Measurements from ENCODE around the gene CCNK.

The CCNK gene

DNA sequence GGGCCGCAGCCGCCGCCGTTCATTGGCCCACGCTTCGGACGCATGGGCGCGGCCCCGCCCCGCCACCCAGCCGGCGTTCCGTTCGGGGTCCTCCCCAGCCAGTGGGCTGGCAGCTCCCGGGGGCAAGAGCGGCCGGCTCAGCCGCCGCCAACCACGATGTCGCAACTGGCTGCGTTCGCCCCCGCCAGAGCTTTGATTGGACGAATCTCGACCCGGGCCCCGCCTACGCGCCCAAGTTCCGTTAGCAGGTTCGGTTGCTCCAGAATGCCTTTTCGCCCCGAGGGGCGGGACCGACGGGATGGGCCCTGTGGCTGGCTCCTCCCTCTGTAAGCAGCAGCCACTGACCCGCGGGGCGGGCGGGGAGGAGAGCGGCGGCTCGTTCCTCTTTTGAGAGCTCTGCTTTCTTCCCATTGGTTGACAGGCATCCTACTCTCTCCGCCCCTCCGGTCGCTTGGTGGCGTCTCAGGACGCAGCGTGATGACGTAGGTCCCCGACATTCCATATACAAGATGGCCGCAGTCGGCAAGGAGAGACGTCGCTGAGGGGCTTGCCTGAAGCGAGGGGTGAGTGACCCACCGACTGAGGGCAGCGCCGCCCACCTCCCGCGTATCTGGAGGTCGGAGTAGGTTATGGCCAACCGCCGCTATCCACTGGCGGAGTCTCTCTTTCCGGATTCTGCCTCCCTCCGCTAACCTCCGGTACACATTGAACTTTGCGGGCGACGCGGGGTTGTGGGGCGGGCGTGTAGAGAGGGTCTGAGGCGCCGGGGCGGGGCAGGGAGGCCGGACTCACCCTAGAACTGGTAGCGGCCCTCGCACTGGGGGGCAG, at the start of gene CCNK:
TSS of gene CCNK (plus strand) at position 493 of the 828 bp plus-strand sequence. CDS start 11,269 bp downstream, outside the sequence.
- peak; percentile 99 for DNase-seq

DNA sequence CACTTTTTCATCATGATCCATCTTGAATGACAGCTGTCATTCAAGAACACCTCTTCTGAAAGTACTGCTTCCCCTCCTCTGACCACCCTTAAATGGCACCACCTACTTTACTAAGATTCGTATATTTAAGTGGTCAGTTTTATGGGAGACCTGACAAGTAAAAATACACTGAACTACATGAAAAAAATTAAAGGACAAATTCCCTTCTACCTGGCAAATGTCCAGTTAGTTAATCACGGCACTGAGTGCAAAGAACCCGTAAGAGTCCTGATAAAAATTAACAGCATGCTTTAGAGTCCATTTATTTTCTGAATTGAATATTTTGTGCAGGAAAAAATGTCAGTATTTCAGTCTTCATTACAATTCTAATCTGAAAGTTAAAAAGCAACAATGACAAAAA, 49.2 kb upstream of the CCNK start:
- no peak for DNase-seq

DNA sequence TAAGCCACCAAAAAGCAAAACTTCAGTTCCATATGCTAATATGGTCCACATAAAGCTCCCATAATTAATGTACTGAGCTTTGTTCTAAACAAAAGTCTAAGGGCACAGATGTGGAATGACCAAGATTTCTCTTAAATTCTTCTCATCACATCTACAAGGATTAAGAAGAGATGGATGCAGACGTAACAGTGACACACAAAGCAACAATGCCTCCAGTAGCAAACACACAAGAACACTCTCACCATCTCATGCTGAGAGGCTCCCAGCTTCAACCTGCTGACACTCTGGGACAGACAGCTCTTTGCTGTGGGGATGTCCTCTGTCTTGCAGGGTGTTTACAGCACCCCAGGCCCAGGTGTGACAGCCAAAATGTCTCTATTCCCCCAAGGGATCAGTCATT, 48.7 kb upstream of the CCNK start:
- DNase-seq, result no peak

DNA sequence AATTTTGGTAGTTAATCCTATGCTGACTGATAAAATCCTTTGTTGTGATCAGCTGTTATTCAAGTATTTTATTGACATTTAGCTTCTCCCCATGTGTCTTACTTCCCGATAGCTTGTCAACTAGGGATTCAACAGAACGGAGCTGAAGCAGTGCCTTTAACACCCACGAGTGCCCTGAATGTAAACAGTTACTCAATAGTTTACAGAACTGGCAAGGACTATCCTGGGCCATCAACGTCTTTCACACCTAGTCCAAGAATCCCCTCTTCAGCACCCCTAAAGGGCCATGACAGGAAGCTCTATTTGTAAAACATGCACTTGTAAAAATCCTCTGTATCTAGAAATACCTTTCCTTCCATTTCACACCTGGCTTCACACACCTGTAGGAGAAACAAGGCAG, 45.9 kb upstream of the CCNK start:
- DNase-seq, result no peak

DNA sequence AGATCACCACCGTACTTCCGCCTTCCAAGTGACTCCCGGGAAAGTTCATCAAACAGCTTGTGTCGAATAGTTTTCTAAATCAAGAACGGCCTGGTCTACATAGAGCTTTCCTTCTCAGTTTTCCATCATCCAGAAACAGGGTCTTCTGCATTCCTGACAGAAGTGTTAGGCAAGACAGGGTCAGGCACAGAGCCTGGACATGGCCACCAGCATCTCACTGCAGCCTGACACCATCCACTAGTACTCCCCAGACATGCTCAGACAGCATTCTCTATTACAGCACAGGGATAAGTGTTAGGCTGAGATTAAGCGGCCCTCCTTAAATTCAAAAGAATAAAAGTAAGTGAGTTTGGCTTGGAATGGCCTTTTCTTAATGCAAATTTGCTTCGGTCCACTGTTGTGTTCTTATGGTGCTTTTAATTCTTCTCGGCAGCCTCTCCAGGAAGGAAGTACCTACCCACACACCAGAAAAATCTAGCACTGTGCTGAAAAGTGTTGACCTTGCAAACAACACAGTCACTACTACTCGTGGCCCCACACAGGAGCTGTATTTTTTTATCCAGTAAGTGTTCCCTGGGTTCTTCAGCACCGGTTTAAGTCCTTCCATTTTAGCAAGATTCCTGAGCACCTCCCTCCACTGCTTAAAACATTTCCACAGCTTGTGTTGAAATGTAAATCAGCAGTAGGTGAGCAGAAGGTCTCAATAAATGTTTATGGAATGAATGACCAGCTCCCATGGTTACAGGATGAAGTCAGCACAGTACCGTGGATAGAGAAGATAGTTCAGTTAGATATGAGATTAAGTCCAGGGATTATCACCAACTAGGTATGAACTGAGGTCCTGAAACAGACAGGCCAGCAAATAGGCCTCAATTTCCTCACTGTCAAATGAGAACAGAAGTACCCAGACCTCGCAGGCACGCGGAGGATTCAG, 44.7 kb upstream of the CCNK start:
- DNase-seq, result no peak

DNA sequence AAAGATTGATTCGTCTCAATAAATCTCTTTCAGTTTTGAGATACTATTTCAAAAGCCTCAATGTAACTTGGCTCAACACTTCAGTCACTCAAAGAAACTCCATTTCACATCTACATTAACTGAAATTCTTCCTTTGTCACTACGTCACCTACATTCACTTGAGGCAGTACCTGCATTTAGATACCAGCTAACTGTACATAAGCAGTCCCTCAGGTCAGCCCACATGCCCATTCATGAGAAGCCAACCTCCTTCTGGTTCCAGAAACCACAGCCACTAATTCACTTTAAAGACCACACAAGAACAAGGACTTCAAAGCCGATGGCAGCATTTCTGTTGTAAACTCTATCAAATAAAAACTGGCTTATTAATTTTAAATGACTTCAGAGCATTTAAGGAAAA, 43.5 kb upstream of the CCNK start:
- DNase-seq, result no peak

DNA sequence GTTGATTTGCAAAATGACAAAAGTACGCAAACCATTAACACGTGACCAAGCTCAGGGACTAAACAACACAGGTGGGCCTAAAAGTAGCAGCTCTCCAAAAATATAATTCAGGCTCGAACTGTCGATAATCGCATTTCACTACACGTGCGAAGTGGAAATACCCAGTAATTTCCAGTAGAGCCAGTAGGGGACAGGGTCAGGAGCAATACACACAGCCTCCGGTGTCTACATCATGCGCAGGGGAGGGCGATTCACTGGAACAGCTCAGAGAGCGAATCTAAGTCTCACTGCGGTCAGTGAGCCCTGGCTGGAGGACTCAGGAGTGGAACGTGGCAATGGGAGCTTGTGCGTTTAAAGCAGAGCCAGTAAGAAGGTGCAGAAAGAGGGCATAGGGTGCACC, 40.9 kb upstream of the CCNK start:
- DNase-seq, result no peak

DNA sequence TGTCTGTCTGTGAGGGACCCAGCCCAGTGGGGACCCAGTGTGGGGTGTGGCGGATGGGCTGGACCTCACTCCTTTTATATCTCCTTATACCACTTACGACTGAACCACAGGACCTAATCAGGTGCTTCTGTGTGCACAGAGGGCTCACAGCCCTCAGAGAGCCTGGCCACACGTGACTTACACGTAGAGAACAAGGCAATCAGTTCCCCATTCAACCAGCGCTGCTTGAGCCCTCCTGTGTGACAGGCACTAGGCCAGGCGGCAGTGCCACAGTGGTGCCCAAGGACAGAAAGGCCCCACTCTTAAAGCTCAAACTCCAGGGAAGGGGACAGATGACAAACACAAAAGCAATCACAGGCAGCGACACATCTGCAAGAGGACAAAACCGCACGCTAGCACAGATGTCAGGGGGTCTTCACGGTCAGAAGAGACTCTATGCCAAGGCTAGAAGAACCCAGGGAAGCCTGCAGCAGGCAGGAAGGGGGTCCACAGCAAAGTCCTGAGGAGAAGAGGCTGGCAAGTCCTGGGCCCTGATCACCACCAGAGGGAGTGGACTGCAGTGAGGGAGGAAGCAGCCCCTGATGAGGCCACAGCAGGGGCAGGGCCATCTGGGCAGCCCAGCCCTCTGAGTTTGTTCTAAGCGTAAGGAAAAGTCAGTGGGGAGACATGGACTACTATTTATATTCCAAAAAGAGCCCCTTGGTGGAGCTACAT, 39.9 kb upstream of the CCNK start:
- no peak for DNase-seq

DNA sequence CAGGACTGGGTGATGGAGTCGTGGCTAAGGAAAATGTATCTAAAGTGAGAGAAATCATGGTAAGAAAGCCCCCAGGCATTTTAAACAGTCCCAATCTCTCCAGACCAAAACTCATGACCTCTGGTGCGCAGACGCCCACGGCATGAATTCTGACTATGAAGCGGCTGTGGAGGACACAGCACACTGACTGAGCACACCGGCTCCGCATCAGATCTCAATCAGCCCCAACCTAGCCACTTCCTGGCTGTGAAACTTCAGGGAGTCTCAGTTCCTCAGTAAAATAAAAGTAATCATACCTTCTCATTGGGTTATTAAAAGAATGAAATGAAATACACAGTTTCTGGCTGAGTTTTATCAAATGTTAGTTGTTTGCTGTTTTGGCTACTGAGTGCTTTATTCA, 39.3 kb upstream of the CCNK start:
- DNase-seq, result no peak

DNA sequence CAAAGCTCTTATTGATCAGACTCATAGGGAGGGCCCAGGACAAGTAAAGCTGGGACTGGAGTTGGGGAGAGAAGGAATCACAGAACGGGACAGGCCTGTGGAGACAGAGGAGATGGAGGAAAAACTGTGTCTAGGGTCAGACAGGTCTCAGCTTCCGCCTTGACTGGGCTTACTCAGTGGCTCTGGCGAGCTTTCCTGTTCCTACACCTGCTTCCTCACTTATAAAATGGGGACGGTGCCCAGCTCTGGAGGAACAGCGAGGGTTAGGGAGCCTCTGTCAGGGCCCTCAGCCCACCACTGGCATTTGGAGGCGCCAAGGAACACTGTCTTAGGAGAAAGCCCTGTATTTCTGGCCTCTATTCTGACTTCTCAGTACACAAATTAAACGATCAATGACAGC, 35.3 kb upstream of the CCNK start:
- no peak for DNase-seq

DNA sequence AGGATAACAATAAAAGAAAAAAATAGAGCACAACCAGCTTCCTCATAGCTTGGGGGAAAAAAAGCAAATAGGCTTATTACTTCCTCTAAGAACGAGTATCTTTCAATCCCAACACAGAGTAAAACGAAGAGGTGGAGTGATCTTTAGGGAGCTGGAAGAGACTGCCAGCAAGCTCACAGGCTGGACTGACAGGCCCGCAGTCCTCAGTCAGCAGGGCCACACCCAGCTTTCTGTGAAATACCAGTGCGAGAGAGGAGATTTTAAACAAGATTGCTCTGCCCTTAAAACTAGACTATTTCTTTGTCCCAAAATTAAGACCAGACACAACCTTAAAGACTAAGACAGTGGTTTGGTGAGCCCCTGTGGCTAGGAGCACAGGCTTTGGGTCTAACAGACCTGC, 33.5 kb upstream of the CCNK start:
- no peak for DNase-seq

DNA sequence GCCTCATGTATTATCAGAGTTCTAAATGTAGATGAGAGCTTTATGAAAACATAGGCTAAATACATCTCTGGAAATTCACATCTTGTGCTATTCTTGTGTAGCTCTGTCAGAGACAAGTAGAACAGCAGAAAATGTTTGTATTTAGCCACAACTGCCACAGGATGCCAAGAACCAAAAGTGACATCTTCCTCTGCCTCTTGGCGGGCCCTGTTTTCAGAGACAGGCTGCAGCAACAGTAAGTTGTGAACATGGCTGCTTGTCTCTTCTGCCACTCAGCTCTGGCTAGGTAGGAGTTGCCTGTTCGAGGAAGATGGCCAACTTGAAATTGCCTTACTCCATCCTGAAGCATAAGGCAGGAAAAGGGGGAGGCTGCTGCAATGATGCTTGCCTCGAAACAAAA, 30.9 kb upstream of the CCNK start:
- no peak for DNase-seq

DNA sequence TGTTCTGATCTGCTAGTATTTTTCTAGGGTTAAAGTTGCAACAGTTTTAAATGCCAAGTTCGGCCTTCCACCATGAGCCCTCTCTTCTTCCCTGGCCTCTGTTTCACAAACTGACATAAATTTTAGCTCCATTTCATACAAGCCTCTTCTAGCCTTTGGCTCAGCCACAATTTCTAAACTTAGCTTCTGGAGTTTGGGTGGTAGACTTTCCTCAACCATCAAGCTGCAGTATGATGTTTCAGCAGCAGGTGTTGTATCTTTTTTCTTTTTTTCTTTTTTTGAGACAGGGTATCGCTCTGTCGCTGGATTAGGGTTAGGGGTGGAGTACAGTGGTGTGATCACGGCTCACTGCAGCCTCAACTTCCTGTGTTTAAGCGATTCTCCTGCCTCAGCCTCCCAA, 30.0 kb upstream of the CCNK start:
- no peak for DNase-seq

DNA sequence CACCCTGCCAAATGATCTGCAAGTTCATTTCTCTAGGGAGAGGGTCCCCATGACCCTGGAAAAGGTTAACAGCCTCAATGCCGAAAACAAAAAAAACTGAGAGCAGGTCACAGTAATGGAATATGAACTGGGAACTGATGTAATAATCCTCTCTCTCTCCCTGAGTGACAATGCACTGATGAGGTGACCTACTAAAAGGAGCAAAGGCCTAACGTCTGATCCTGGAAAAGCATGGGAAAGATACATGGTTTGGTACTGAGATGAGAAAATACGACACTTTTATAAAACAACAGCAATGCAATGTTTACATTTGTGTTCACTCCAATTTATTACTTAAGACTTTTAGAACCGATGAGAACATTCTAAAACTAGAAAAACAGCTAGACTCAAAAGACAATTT, 28.2 kb upstream of the CCNK start:
- DNase-seq, result no peak

DNA sequence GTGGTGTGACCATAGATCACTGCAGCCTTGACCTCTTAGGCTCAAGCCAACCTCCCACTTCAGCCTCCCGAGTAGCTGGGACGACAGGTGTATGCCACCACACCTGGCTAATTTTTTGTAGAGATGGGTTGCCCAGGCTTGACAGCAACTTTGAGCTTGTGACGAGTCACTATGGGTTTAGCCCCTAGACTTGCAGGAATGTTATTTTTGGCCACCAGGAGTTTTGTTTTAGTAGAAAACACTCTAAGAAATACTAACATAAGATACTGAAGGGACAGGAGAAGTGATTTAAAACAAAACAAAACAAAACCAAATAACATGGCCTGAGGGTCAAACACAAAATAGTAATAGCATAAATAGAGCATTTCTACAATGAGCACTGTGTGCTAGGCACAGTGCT, 27.0 kb upstream of the CCNK start:
- no peak for DNase-seq

DNA sequence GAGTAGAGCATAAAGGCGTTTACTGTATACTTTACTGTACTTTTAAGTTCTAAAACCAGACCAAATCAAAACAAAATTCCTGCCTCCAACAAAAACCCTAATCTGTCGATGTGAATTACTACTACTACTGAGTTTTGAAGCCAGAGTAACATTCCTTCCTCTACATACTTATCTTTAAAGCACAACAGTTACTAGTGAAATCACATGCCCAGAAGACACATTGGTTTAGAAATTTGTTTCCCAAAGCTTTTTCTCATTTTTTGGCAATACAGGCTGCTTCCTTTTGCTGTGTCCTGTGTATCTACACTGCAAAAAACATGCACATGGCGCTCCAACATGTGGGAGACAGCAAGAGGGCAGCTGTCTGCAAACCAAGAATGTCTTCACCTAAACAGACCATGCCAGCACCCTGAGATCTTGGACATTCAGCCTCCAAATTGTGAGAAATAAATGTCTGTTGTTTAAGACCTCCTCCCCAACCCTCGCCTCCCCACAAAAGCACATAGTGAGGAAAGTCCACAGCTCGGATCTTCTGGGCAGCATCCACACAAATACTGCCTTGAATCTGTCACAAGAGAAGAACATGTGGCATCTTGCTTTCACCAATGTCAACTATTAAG, 21.6 kb upstream of the CCNK start:
- no peak for DNase-seq

DNA sequence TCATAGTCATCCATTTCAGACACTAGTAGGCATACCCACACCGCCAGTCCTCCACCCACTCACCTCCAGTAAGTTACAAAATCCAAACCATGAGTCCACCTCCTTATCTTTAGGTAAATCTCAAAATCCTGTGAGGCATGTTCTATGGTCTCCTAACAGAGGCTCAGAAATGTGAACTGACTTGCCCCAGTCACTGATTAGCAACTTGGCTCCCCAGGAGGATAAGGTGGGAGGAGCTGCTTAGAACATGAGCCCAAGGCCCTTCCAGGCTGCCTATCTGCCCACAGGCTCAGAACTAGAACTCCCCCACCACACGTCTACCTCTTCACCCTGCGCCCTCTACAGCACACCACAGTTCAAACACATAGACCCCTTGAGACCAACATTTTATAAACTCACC, 20.4 kb upstream of the CCNK start:
- no peak for DNase-seq

DNA sequence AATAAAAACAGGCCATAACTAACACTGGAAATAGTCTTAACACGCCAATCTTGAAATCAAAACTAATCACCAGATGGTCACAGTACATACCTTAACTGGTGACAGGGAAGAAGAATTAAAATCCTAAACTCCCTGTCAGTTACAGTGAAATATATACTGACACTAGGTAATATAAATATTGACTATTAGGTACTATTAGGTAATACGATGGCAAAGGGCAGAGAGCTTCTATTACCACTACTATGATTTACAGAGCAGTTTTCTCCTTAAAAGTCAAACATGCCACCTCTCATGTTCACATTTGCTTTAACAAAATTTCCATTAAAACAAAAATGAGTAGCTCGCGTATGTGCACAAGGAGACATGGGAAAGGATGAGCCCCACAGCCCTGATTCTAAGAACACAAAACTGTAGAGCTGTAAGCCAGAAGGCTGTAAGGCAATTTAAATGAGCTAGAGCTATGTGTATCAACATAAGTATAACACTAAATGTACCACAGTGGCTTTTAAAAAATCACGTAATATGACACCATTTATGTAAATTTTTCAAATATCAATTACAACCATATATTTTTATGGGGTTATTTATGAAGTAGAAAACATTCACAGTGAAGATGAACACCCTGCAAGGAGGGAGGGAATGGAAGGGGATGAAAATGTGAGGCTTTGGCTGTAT, 19.7 kb upstream of the CCNK start:
- no peak for DNase-seq

DNA sequence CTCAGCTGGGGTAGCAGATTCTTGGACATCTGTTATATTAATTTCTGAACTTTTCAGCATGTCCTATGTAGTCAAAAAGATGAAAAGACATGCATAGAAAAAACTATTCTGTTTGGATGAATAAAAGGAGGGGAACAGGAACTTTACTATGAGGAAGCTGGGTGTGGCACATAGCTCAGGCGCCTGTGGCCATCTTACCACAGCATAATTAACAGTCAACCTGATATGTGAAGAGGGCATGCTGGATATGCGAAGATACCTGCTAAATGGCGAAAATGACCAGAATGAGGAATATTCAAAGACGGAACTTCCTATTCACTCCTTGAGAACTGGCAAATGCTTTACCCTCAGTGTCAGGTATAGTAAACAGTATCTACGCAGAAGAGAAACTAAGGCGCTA, 19.0 kb upstream of the CCNK start:
- DNase-seq, result no peak

DNA sequence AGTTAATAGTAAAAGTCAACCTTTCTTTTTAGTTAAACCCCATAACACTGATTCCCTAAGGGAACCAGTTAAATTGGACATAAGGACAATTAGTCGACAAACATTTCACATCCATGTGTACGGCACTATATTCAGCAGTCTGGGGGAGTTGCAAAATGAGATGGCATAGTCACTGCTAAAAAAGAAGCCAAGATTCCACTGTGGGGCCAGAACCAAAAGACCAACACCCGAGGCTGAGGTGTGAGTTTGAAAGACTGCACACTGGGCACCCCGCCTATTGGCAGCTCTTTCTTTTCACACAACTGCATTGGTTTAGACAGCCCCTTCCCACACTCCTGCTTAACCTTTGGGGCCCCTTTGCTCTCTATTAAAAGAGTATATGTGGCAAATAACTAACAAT, 17.2 kb upstream of the CCNK start:
- DNase-seq, result no peak

DNA sequence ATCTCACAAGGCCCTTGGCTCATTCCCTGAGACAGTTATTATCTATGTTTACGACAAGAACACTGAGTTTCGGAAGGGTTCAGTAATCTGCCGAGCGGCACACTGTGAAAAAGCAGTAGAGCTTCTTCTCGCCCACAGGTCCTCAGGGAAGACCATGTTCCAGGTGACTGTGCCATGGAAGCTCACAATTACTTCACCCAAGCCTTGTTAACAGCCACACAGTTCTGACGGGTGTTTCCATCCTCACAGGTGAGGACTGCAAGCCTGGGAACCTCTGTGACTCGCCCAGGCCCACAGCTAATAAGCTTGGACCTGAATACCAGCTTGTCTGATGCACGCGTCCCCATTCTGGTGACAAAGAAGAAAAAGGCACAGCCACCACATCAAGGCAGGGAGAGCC, 15.9 kb upstream of the CCNK start:
- DNase-seq, result no peak

DNA sequence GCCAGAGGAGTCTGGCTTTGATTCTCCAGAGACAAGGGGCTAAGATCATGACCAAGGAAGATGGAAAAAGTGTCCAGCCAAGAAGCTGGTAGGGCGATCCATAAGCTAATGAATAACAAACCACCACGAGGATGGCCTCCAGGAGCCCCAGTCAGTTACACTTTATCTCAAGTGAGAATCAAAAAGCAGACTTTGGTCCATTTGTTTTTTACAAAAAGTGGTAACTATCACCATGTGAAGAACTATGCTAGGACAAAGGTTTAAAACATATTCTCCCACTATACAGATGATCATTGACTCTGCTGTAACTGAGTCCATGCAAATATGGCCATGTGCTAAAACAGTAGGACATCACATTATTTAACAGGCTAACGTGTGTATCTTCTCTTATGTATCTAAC, 14.5 kb upstream of the CCNK start:
- DNase-seq, result no peak

All from SW 1271 (cell line).